Stimulated activated CD4-positive, alpha-beta T cell treated with anti-CD3 and anti-CD28 coated beads, TNF-alpha, amount 100 ng/mL, for 48 hours (primary cell): ENCODE results near the gene CREBBP.

Experiments
- DNase-seq, 3 donors: peaks; one replicate each; pipeline ENCODE4 v3.0.0-alpha.2; 2020; ENCODE audit warnings: low read depth in 3 of 3

The CREBBP gene

GRCh38 chr16:3856367-3857141, 24.0 kb downstream of the CREBBP start:
- no peak for DNase-seq

- DNase-seq = no peak
Observed at GRCh38 chr16:3854750-3855541, 25.6 kb downstream of the CREBBP start.

GRCh38 chr16:3850544-3850899, 30.0 kb downstream of the CREBBP start:
- no peak for DNase-seq

GRCh38 chr16:3849751-3850543, 30.6 kb downstream of the CREBBP start:
- DNase-seq = no peak

DNA sequence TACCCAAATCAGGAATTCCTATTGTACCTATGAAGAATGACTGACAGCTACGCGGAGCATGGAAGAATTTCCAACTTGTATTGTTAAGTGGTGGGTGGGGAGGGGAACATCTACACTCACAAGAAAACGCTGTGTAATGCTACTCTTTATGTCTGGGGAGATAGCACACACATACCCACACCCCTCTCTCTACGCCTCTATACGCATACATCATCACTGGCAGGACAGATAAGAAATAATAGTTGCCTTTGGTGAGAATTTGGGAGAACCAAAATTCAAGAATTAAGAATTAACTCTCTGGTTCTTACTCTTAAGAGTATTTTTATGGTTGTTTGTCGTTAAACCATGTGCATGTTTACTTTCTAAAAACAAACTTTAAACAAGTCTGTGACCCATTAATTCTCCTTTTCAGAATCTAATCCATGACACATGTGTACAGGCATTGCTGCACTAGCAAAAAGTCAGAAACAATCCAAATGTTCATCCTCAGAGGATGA, 33.9 kb downstream of the CREBBP start:
- no peak for DNase-seq

DNA sequence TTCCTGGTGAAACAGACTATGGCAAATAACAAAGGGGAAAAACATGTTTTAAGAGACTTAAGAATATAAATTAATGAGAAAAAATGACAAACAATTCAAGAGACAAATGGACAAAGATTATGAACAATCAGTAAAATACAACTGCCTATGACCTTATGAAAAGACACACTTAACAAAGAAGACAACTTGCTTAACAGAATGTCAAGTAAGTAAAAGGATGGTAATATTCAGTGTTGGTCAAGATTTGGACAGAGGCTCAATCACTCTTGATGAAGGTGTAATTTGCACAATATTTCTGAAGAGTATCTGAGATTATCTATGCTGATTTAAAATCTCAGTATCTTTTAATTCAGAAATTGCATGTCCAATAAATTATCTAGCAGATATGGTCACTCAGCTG, 34.4 kb downstream of the CREBBP start:
- DNase-seq = no peak

DNA sequence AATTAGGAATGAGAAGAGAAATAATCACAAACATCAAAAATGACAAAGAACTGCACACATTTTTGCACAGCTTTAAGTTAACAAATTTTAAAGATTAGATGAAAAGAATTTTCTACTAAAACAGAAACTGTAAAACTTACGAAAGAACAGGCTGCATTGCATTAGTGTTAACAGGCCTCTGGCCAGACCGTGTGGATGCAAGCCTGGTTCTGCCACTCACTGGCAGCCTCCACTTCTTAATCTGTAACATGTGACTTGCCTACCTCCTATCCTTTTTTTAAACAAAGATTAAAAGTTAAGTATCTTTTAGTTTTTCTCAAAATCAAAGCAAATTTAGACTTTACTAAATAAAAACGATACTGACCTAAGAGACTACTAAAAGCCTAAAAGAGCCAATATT, 37.5 kb downstream of the CREBBP start:
- DNase-seq = no peak

DNA sequence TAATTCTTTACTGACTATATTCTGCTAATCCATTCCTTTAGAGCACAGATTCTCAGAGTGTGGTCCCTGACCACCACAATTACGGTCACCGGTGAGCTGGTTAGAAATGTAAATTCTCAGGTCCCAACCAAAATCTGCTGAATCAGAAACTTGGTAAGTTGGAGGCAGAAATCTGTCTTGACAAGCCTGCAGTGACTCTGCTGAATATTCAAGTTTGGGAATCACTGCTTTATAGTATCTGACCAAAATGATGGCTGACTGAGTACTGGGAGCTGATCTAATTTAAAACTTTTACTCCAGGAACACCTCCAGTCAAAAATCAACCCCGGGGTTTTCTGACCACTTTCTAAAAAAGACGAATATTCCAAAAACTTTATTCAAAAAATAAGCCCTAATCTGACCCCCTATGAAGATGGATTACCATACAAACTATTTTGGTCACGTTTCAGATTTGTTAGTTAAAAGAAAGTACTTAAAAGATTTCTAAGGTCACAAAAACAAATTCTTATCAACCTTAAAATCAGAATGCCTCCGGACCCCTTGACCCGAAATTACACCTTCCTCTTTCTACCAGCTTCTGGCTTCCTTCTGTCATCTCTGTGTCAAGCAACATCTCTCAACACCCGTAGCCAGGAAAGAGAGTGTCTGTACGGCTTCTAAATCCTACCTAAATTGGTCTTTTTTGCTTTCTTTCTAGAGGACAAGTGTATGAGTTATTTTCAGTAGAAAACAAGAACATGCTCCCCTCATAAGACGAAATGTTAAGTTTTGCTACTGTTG, 38.6 kb downstream of the CREBBP start:
- no peak for DNase-seq

DNA sequence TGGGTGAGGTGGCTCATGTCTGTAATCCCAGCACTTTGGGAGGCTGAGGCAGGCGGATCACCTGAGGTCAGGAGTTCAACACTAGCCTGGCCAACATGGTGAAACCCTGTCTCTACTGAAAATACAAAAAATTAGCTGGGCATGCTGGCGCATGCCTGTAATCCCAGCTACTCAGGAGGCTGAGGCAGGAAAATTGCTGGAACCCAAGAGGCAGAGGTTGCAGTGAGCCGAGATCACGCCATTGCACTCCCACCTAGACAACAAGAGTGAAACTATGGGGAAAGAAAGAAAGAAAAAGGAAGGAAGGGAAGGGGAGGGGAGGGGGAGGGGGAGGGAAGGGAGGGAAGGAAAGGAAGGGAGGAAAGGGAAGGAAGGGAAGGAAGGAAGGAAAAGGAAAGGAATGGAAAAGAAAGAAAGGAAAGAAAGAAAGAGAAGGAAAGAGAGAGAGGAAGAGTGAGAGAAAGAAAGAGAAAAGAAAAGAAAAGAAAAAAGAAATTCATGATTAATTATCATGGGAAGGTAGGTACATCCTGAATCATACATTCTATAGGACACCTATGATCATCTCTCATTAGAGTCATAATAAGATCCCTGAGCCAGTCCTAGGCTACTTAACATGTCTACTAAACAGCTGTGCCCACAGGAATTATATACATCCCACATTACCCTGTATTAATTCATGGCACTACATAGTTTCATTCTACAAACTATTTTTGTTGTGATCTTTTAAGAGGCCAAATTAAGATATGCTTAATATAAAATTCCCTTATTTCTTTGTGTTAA, 40.9 kb downstream of the CREBBP start:
- no peak for DNase-seq

DNA sequence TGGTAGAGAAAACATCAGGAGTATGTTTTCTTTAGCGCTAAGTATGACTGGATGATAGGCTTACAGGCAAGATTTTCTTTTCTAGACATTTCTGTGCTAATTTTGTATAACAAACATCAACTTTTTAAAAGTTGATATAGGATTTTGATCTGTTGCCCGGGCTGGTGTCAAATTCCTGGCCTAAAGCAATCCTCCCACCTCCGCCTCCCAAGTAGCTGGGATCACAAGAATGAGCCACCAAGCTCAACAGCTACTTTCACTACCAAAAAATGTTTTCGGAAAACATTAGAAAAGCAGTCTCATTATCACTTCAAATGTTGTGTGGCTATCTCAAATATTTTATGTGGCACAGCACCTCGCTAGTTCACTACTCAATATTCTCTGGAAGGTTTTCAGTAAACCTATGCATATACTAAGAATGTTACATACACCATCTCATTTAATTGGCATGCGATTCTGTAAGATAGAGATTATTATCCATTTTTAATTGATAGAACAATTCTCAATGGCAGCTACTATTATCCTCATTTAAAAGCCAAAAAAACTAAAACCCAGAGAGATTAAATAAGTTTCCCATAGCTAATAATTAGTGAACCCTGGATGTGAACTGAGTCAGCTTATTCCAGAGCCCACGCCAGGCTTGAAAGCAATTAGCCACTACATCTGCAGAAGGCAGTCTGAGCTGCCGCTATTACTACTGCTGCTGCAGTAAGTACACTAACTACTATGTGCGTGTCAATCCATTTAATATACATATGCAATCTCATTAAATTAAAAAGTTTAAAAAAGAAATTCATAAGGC, 41.7 kb downstream of the CREBBP start:
- no peak for DNase-seq

GRCh38 chr16:3837851-3838586, 42.5 kb downstream of the CREBBP start:
- no peak for DNase-seq

- no peak for DNase-seq
Observed at GRCh38 chr16:3836641-3837040, 43.9 kb downstream of the CREBBP start.

DNA sequence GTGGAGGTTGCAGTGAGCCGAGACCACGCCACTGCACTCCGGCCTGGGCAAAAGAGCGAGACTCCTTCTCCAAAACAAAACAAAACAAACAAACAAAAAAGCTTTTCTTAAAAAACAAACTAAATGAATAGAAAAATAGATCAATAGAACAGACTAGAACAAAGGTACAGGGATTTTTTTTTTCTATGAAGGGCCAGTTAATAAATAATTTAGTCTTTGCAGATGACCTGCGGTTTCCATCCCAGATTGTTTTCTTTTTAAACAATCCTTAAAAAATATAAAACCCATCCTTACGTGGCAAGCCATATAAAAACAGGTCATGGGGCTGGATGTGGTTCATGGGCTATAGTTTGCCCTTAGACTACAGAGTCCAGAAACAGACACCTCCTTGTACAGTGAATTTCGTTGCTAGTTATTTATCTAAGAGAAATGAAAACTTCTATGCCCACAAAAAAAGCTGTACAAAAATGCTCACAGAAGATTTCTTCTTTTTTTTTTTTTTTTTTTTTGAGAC, 45.4 kb downstream of the CREBBP start:
- DNase-seq = no peak

DNA sequence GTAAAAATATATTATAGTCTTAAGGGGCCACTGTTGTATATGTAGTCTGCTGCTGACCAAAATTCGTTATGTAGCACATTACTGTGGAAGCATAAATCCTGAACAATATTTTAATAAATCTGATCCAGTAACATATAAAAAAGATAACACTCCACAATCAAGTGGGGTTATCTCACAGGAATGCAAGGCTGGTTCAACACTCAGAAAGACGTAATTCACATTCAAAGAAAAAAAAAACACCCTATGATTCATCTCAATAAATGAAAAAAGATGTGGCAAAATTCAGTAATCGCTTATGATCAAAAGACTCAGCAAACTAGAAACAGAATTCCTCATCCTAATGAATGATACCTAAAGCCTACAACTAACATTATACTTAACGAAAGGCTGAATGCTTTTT, 47.8 kb downstream of the CREBBP start:
- no peak for DNase-seq

GRCh38 chr16:3830625-3831254, 49.8 kb downstream of the CREBBP start:
- DNase-seq = no peak

DNA sequence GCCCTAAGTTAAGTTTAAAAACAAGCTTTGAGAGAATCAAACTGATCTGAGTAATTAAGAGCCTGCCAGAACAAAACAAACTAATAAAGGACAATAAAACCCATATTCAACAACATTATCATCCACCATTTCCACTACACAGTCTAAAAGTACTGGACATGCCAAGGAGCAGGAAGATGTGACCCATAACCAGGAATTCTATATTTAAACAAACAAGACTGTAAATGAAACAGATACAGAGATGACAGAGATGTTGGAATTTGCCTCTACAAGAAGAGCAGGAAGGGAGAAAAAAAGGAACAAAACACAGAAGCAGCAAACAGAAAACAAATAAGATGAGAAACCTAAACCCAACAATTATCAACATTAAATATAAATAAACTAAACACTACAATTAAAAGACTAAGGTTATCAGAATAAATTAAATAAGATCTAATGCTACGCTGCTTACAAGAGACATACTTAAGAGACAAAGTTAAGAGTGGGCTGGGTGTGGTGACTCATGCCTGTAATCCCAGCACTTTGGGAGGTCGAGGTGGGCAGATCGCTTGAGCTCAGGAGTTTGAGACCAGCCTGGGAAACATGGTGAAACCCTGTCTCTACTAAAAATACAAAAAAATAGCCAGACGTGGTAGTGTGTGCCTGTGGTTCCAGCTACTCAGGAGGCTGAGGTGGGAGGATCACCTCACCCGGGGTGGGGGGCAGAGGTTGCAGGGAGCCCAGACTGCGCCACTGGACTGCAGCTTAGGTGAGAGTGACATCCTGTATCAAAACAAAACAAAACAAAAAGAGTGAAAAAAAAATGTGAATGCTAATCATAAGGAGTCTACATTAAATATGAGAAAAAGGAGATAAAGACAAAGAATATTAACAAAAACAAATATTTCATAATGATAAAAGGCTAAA, 50.6 kb downstream of the CREBBP start:
- DNase-seq = no peak

DNA sequence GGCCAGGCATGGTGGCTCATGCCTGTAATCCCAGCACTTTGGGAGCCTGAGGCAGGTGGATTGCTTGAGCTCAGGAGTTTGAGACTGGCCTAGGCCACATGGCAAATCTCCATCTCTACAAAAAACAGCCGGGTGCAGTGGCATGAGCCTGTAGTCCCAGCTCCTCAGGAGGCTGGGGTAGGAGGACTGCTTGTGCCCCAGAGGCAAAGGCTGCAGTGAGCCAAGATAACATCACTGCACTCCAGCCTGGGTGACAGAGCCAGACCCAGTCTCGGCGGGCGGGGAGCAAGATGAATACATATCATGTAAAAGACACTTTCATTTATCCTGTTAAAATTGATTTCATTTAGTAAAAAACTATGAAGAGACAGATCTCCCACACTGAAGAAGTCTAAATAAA, 54.6 kb downstream of the CREBBP start:
- no peak for DNase-seq
